ENCODE results near the gene CDK16.

DNA sequence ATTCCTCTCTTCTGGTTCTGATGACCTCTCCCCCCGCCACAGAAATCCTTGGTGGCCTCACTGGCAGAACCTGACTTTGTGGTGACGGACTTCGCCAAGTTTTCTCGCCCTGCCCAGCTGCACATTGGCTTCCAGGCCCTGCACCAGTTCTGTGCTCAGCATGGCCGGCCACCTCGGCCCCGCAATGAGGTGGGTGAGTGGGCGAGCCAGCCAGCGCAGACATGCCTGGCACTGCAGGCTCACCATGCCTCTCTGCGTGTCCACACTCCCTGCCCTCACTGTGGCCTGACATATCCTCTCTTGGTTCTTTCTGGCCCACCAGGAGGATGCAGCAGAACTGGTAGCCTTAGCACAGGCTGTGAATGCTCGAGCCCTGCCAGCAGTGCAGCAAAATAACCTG is 16.2 kb upstream of the CDK16 start:
- TF ChIP-seq, protein P1, sequence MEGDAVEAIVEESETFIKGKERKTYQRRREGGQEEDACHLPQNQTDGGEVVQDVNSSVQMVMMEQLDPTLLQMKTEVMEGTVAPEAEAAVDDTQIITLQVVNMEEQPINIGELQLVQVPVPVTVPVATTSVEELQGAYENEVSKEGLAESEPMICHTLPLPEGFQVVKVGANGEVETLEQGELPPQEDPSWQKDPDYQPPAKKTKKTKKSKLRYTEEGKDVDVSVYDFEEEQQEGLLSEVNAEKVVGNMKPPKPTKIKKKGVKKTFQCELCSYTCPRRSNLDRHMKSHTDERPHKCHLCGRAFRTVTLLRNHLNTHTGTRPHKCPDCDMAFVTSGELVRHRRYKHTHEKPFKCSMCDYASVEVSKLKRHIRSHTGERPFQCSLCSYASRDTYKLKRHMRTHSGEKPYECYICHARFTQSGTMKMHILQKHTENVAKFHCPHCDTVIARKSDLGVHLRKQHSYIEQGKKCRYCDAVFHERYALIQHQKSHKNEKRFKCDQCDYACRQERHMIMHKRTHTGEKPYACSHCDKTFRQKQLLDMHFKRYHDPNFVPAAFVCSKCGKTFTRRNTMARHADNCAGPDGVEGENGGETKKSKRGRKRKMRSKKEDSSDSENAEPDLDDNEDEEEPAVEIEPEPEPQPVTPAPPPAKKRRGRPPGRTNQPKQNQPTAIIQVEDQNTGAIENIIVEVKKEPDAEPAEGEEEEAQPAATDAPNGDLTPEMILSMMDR (optimal IDR thresholded peaks at IDR 0.05 in 1 of 3, IDR thresholded peaks at IDR 0.05 in 1 of 3, conservative IDR thresholded peaks at IDR 0.05 in 1 of 3; ENCODE audit: extremely low read depth in 1 of 3, insufficient read depth in 2 of 3, low read length in 3 of 3): no peak
- no peak for TF ChIP-seq EZH2 (IDR thresholded peaks at IDR 0.05; ENCODE audit: low read length)

All from keratinocyte (primary cell).